Lower leg skin (tissue), 4 donors: ENCODE measurements around the gene REPS1. TPM values are rescaled to one million over a fixed set of nuclear protein-coding genes. Genes with fewer than 3 reads are reported as not detected.

Source experiments
- DNase-seq, 2 donors: peaks; one replicate each; pipeline ENCODE4 v3.0.0-alpha.2; 2019; ENCODE audit warnings: low spot score in 2 of 2
- H3K4me3 ChIP-seq: fragments of 200-600 bp; sonication (generic); 2 replicates; pipeline ENCODE4 v1.5.1; 2017; ENCODE audit warnings: mild to moderate bottlenecking, low read depth; ENCODE audit not compliant: poor library complexity, severe bottlenecking
- CTCF ChIP-seq, 3 donors: fragments of 450-650 bp; IDR thresholded peaks; one replicate each; pipeline ENCODE4 v1.5.1; 2016; ENCODE audit warnings: antibody characterized with exemption in 3 of 3, mild to moderate bottlenecking in 3 of 3, moderate library complexity in 2 of 3
- POLR2A ChIP-seq, 2 donors: fragments of 450-650 bp; IDR thresholded peaks; one replicate each; pipeline ENCODE4 v1.6.1; 2016 to 2017; ENCODE audit warnings: antibody characterized with exemption in 2 of 2, mild to moderate bottlenecking in 1 of 2, moderate library complexity in 1 of 2
- WGBS, 2 donors: methylation state at CpG; one replicate each; pipeline ENCODE4 v1.1.5; 2018; 5-methylcytosine and 5-hydroxymethylcytosine counted together
- intact Hi-C: fragments of 100-400 bp; cut with DNase I; formaldehyde crosslinking; loops from one replicate; pipeline ENCODE4 v1.15.0; 2023; ENCODE audit warnings: low total_unique reads
- total RNA-seq, 4 donors: library from RNA; depleted of rRNA; stranded (reverse); fragments of >200 nt; gene quantifications; one replicate each; pipeline ENCODE4 v1.1.0, GENCODE V29; 2016

Gene REPS1
- total RNA-seq, 4 donors from 2014 or later, result 47.1 to 111 (median 67.6) TPM

GRCh38 chr6:139017227-139017626 lies 29.2 kb upstream of the REPS1 start:
- intact Hi-C loops, result no loop called here
- 51% methylated on average over 3 of the region's 3 CpGs for WGBS, 2 donors
- TF ChIP-seq POLR2A (IDR thresholded peaks at IDR 0.05) (no peak), CTCF (IDR thresholded peaks at IDR 0.05) (no peak)
- DNase-seq, result no peak
- no peak overlapping the region for H3K4me3 ChIP-seq

- 73 to 75% methylated on average over 7 of the region's 7 CpGs for WGBS, 2 donors
- TF ChIP-seq CTCF (IDR thresholded peaks at IDR 0.05) (no peak), POLR2A (IDR thresholded peaks at IDR 0.05) (no peak)
- intact Hi-C loops, result no loop called here
- H3K4me3 ChIP-seq, result no peak overlapping the region
- no peak for DNase-seq
Observed at GRCh38 chr6:139016337-139017213, 28.5 kb upstream of the REPS1 start.

- intact Hi-C loops, result no loop called here
- H3K4me3 ChIP-seq, result no peak overlapping the region
- TF ChIP-seq CTCF (IDR thresholded peaks at IDR 0.05) (no peak), POLR2A (IDR thresholded peaks at IDR 0.05) (no peak)
- no peak for DNase-seq
- 77 to 86% methylated on average over 3 of the region's 3 CpGs for WGBS, 2 donors
Observed at GRCh38 chr6:139014945-139015344, 26.9 kb upstream of the REPS1 start.

- no peak for DNase-seq
- TF ChIP-seq POLR2A (IDR thresholded peaks at IDR 0.05), result no peak
- no peak for TF ChIP-seq CTCF (IDR thresholded peaks at IDR 0.05)
- WGBS, 2 donors, result 91 to 95% methylated on average over 4 of the region's 4 CpGs
Observed at GRCh38 chr6:139013185-139013800, 25.2 kb upstream of the REPS1 start.

GRCh38 chr6:139011980-139012379 lies 23.9 kb upstream of the REPS1 start:
- TF ChIP-seq POLR2A (IDR thresholded peaks at IDR 0.05) (no peak), CTCF (IDR thresholded peaks at IDR 0.05) (no peak)
- intact Hi-C loops, result no loop called here
- no peak overlapping the region for H3K4me3 ChIP-seq
- WGBS, 2 donors, result 66 to 67% methylated on average over 3 of the region's 3 CpGs
- DNase-seq, result no peak

More at GRCh38 chr6:139013185-139013800, 25.2 kb upstream of the REPS1 start:
- intact Hi-C loops, result no loop called here
- H3K4me3 ChIP-seq, result no peak overlapping the region
